Testis (tissue), 2 donors: ENCODE results near the gene NLRC5.

Experiments used
- CTCF ChIP-seq, 3 experiments: fragments of 450-650 bp in 2 of 3; fragments of 200-600 bp in 1 of 3; sonication (generic) in 1 of 3; IDR thresholded peaks; one replicate each; pipeline ENCODE4 v1.5.1; 2016 to 2019; ENCODE audit warnings: antibody characterized with exemption in 3 of 3, mild to moderate bottlenecking in 2 of 3, moderate library complexity in 1 of 3
- POLR2A ChIP-seq: fragments of 450-650 bp; IDR thresholded peaks from one replicate; pipeline ENCODE4 v1.6.1; 2017; ENCODE audit warnings: antibody characterized with exemption, mild to moderate bottlenecking, moderate library complexity

GRCh38 chr16:56987692-56988091, 1.7 kb upstream of the NLRC5 start:
- TF ChIP-seq CTCF (IDR thresholded peaks at IDR 0.05) (no peak), POLR2A (no peak)
